KOPT-K1 (cell line): ENCODE measurements around the gene AGMO.

Experiments used
- H3K27ac ChIP-seq: fragments of 200-600 bp; sonication (generic); 2 replicates; pipeline ENCODE4 v1.5.1; 2016; ENCODE audit warnings: antibody characterized with exemption, mild to moderate bottlenecking, low read depth, low read length; ENCODE audit not compliant: poor library complexity, severe bottlenecking
- H3K36me3 ChIP-seq: fragments of 200-600 bp; sonication (generic); 2 replicates; pipeline ENCODE4 v1.5.1; 2017; ENCODE audit warnings: antibody characterized with exemption, mild to moderate bottlenecking, low read length, moderate library complexity; ENCODE audit not compliant: insufficient read depth
- H3K9me3 ChIP-seq: fragments of 200-600 bp; sonication (generic); 2 replicates; pipeline ENCODE4 v1.5.1; 2017; ENCODE audit warnings: antibody characterized with exemption, low read length, mild to moderate bottlenecking; ENCODE audit not compliant: insufficient read depth, poor library complexity, severe bottlenecking

The AGMO gene

DNA sequence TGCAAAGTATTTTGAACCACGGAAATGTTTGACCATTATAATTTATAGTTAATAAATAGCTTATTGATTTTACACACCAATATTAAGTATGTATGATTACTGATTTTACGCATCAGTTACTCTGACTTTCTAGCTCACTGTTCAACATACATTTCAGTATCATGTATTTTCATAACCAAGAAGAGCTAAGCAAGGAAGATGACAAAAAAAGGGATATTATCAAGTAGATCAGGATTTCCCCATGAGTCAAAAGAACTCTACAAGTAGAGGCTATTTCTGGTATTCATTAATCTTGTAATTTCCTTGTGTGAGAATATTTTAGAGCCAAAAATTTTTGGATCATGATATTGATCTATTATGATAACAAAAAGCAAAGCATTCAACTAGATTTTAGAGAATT, 131.6 kb downstream of the AGMO start:
- Histone ChIP-seq H3K36me3 (no peaks in the 10 kb centered on the region), H3K9me3 (no peaks in the 10 kb centered on the region), H3K27ac (no peak overlapping the region)

DNA sequence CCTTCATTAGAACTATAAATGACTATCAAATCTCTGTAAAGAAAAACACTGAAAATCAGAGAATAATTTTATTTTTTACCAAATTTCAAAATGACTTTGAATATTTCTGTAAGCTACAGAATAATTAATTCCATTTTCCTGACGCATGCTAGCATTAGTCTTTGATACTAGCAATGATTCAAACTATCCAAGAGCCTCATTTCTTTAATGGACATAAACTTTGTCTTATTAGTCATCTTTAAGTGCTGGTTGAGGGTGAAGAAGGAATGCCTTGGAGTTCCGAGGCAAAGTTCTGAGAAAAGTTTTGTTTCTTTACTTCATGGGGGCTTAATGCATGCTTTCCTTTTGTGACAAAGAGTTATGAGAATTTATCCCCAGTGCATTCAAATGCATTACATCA, 137.3 kb downstream of the AGMO start:
- no peaks in the 10 kb centered on the region for H3K9me3 ChIP-seq

GRCh38 chr7:15419596-15419995, 142.2 kb downstream of the AGMO start:
- Histone ChIP-seq H3K27ac (no peak overlapping the region), H3K36me3 (no peaks in the 10 kb centered on the region), H3K9me3 (no peaks in the 10 kb centered on the region)

More for the DNA sequence above, 137.3 kb downstream of the AGMO start:
- Histone ChIP-seq H3K36me3 (no peaks in the 10 kb centered on the region), H3K27ac (no peak overlapping the region)

GRCh38 chr7:15418264-15418663, 143.6 kb downstream of the AGMO start:
- Histone ChIP-seq H3K36me3 (no peaks in the 10 kb centered on the region), H3K9me3 (no peaks in the 10 kb centered on the region), H3K27ac (no peak overlapping the region)

- no peak overlapping the region for H3K27ac ChIP-seq
- H3K9me3 ChIP-seq, result no peaks in the 10 kb centered on the region
- H3K36me3 ChIP-seq, result no peaks in the 10 kb centered on the region
Measured at GRCh38 chr7:15417341-15417988, 144.3 kb downstream of the AGMO start.

GRCh38 chr7:15411019-15411418, 150.8 kb downstream of the AGMO start:
- no peaks in the 10 kb centered on the region for H3K9me3 ChIP-seq
- H3K36me3 ChIP-seq, result no peaks in the 10 kb centered on the region
- no peak overlapping the region for H3K27ac ChIP-seq

DNA sequence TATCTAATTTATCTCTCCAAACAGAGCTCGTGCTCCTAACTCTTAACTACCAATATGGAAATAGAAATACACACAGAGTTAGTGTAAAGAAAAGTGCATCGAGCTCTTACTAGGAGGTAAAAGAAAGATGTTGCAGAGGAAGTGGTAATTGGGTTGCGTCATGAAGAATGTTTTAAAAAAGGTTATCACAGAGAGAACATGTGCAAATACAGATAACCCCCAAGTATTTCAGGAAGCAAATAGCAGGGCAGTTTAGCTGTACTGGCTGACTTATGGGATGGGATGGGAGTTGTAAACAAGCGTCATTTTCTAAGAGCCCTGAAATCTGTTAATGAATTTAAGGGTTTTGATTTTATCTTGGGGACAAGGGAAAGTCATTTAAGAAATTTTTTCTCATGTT, 153.9 kb downstream of the AGMO start:
- H3K36me3 ChIP-seq, result no peaks in the 10 kb centered on the region
- H3K27ac ChIP-seq, result no peak overlapping the region
- H3K9me3 ChIP-seq, result no peaks in the 10 kb centered on the region

GRCh38 chr7:15403751-15404150, 158.1 kb downstream of the AGMO start:
- Histone ChIP-seq H3K36me3 (no peaks in the 10 kb centered on the region), H3K27ac (no peak overlapping the region), H3K9me3 (no peaks in the 10 kb centered on the region)

GRCh38 chr7:15403315-15403714, 158.5 kb downstream of the AGMO start:
- Histone ChIP-seq H3K27ac (no peak overlapping the region), H3K36me3 (no peaks in the 10 kb centered on the region), H3K9me3 (no peaks in the 10 kb centered on the region)

DNA sequence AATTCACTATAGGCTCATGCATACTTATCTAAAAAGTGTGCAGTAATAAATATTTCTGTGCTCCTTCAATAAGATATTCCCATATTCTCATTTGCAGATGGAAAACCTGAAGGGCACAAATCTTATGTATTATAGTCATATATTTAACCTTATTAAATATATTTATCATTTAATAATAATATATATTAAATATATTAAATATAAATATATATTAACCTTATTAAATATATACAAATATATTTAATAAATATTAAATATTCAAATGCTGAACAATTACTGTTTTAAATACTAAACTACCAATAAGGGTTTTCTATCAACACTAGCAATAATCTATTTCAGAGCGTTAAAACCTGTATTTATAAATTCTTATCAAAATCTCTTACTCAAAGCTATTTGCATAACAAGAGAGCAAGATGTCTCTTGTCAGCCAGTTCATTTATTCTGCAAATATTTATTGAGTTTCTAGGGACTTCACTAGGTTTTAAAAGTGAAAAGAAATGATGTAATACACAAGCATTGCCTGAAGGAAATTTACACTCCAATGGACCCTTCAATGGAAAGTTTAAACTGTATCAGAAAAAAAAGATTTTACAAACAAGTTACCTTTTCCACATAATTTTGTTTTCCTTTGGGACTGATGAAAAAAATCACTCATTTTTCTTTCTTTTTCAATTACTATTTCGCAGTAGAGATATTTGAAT, 159.2 kb downstream of the AGMO start:
- H3K27ac ChIP-seq, result no peak overlapping the region
- H3K36me3 ChIP-seq, result no peaks in the 10 kb centered on the region
- no peaks in the 10 kb centered on the region for H3K9me3 ChIP-seq

- no peaks in the 10 kb centered on the region for H3K36me3 ChIP-seq
- H3K27ac ChIP-seq, result no peak overlapping the region
- peaks cover 8% of the 10 kb centered on the region for H3K9me3 ChIP-seq
Measured at GRCh38 chr7:15400440-15400839, 161.4 kb downstream of the AGMO start.

GRCh38 chr7:15399441-15399840, 162.4 kb downstream of the AGMO start:
- no peak overlapping the region for H3K27ac ChIP-seq
- peaks cover 8% of the 10 kb centered on the region for H3K9me3 ChIP-seq

GRCh38 chr7:15397922-15398760, 163.7 kb downstream of the AGMO start:
- H3K36me3 ChIP-seq, result no peaks in the 10 kb centered on the region
- H3K9me3 ChIP-seq, result peaks cover 8% of the 10 kb centered on the region
- no peak overlapping the region for H3K27ac ChIP-seq

More at GRCh38 chr7:15399441-15399840, 162.4 kb downstream of the AGMO start:
- H3K36me3 ChIP-seq, result no peaks in the 10 kb centered on the region

- no peaks in the 10 kb centered on the region for H3K36me3 ChIP-seq
- peaks cover 8% of the 10 kb centered on the region for H3K9me3 ChIP-seq
- H3K27ac ChIP-seq, result no peak overlapping the region
Measured at GRCh38 chr7:15397159-15397550, 164.7 kb downstream of the AGMO start.
